HG02759 (cell line): ENCODE measurements around the gene LRRTM1.

Source experiments
- ATAC-seq: cut with Tn5 transposase; IDR thresholded peaks from one replicate; pipeline ENCODE4 v1.9.1; 2021; ENCODE audit warnings: mild to moderate bottlenecking, moderate library complexity; ENCODE audit not compliant: unreplicated experiment

LRRTM1 gene

GRCh38 chr2:80303909-80304837 is at the start of gene LRRTM1:
Gene LRRTM1, minus strand, starts transcription at chr2:80304752. Its CDS starts 933 bp downstream, at chr2:80303819.
- ATAC-seq, result no peak

- ATAC-seq, result no peak
Measured at GRCh38 chr2:80351231-80351630, 46.7 kb upstream of the LRRTM1 start.

GRCh38 chr2:80348953-80349352 is 44.4 kb upstream of the LRRTM1 start:
- no peak for ATAC-seq

- no peak for ATAC-seq
Measured at GRCh38 chr2:80348078-80348477, 43.5 kb upstream of the LRRTM1 start.

GRCh38 chr2:80340022-80340421 is 35.5 kb upstream of the LRRTM1 start:
- no peak for ATAC-seq

GRCh38 chr2:80338794-80339193 is 34.2 kb upstream of the LRRTM1 start:
- ATAC-seq, result no peak

GRCh38 chr2:80335411-80335810 is 30.9 kb upstream of the LRRTM1 start:
- no peak for ATAC-seq

- ATAC-seq, result no peak
Measured at GRCh38 chr2:80333886-80334285, 29.3 kb upstream of the LRRTM1 start.

GRCh38 chr2:80330527-80331450 is 26.2 kb upstream of the LRRTM1 start:
- ATAC-seq, result no peak

- ATAC-seq, result no peak
Measured at GRCh38 chr2:80329491-80329890, 24.9 kb upstream of the LRRTM1 start.

- ATAC-seq, result no peak
Measured at GRCh38 chr2:80328159-80328571, 23.6 kb upstream of the LRRTM1 start.

GRCh38 chr2:80326861-80327260 is 22.3 kb upstream of the LRRTM1 start:
- no peak for ATAC-seq

GRCh38 chr2:80326214-80326613 is 21.7 kb upstream of the LRRTM1 start:
- no peak for ATAC-seq

GRCh38 chr2:80324525-80324924 is 20.0 kb upstream of the LRRTM1 start:
- ATAC-seq, result no peak

- ATAC-seq, result no peak
Measured at GRCh38 chr2:80323610-80324009, 19.1 kb upstream of the LRRTM1 start.

GRCh38 chr2:80322958-80323357 is 18.4 kb upstream of the LRRTM1 start:
- ATAC-seq, result no peak

- no peak for ATAC-seq
Measured at GRCh38 chr2:80322311-80322920, 17.9 kb upstream of the LRRTM1 start.

- ATAC-seq, result no peak
Measured at GRCh38 chr2:80312282-80312839, 7.8 kb upstream of the LRRTM1 start.

GRCh38 chr2:80311304-80311703 is 6.8 kb upstream of the LRRTM1 start:
- no peak for ATAC-seq

GRCh38 chr2:80303006-80303908 is 1.3 kb downstream of the LRRTM1 start:
- ATAC-seq, result no peak
